Stimulated activated CD8-positive, alpha-beta memory T cell treated with anti-CD3 and anti-CD28 coated beads, Interleukin-4, amount 100 ng/mL, for 4 hours (primary cell): ENCODE measurements around the gene DDX49.

Experiments
- DNase-seq, 2 donors: peaks; one replicate each; pipeline ENCODE4 v3.0.0-alpha.2; 2020; ENCODE audit warnings: low read depth in 2 of 2, low spot score in 1 of 2

Gene DDX49

GRCh38 chr19:18972301-18972811 lies 52.8 kb downstream of the DDX49 start:
- no peak for DNase-seq

GRCh38 chr19:18972851-18973250 lies 53.3 kb downstream of the DDX49 start:
- DNase-seq: no peak

- DNase-seq: no peak
These were observed 55.5 kb downstream of the DDX49 start for GRCh38 chr19:18975011-18975410.

- no peak for DNase-seq
These were observed 56.4 kb downstream of the DDX49 start for GRCh38 chr19:18975869-18976268.
